Caco-2 (cell line): ENCODE results near the gene FAM200B. TPM values are rescaled to one million over a fixed set of nuclear protein-coding genes. Genes with fewer than 3 reads are reported as not detected.
A peak's percentile ranks its signal among the peaks of the same experiment; 100 is the strongest.

Experiments used
- BruUV-seq: library from RNA; stranded (reverse); fragments of 400-500 nt; replicated peaks from 2 replicates; lab custom pipeline; 2021; lab: Mats Ljungman, UMichigan
- CTCF ChIA-PET: fragments of 300-600 bp; sonication (Branson Sonifier 250); formaldehyde crosslinking; loops from one replicate; lab custom pipeline; 2022; ENCODE audit warnings: antibody characterized with exemption; lab: Charles Lee
- POLR2A ChIA-PET: fragments of 300-600 bp; sonication (Branson Sonifier 250); formaldehyde crosslinking; loops from one replicate; lab custom pipeline; 2022; ENCODE audit warnings: antibody characterized with exemption; lab: Charles Lee
- DNase-seq, 2 experiments: peaks; one replicate each; pipeline versions ENCODE4 v3.0.0 to v3.0.0-alpha.2; 2020 to 2022
- H3K27me3 ChIP-seq: replicated peaks from 2 replicates; pipeline ENCODE4 v1.6.0; 2011; ENCODE audit warnings: low read length; ENCODE audit not compliant: control insufficient read depth, insufficient read depth
- H3K36me3 ChIP-seq: 2 replicates; pipeline ENCODE4 v1.5.1; 2011; ENCODE audit warnings: low read length; ENCODE audit not compliant: control insufficient read depth, insufficient read depth
- H3K4me1 ChIP-seq: fragments of 250-450 bp; sonication (Bioruptor Pico); 2 replicates; pipeline ENCODE4 v1.5.1; 2020; ENCODE audit warnings: mild to moderate bottlenecking
- H3K4me3 ChIP-seq: 2 replicates; pipeline ENCODE4 v1.5.1; 2011; ENCODE audit warnings: low read depth, mild to moderate bottlenecking, control low read depth, low read length
- H3K9me3 ChIP-seq: fragments of 250-450 bp; sonication (Bioruptor Pico); 2 replicates; pipeline ENCODE4 v1.5.1; 2020; ENCODE audit warnings: mild to moderate bottlenecking, moderate library complexity
- H3K27ac Mint-ChIP-seq: one replicate; pipeline ENCODE4 v1.8.0; 2022; ENCODE audit warnings: mixed read lengths; ENCODE audit not compliant: unreplicated experiment
- H3K27me3 Mint-ChIP-seq: one replicate; pipeline ENCODE4 v1.8.0; 2022; ENCODE audit warnings: mixed read lengths; ENCODE audit not compliant: insufficient read depth, unreplicated experiment
- H3K36me3 Mint-ChIP-seq: one replicate; pipeline ENCODE4 v1.8.0; 2022; ENCODE audit warnings: mild to moderate bottlenecking, mixed read lengths; ENCODE audit not compliant: insufficient read depth, unreplicated experiment
- H3K4me1 Mint-ChIP-seq: one replicate; pipeline ENCODE4 v1.8.0; 2022; ENCODE audit warnings: low read depth, mixed read lengths; ENCODE audit not compliant: unreplicated experiment
- H3K4me3 Mint-ChIP-seq: one replicate; pipeline ENCODE4 v1.8.0; 2022; ENCODE audit warnings: mild to moderate bottlenecking, moderate library complexity, mixed read lengths; ENCODE audit not compliant: unreplicated experiment
- H3K9me3 Mint-ChIP-seq: one replicate; pipeline ENCODE4 v1.8.0; 2022; ENCODE audit warnings: mixed read lengths; ENCODE audit not compliant: unreplicated experiment
- CTCF ChIP-seq, 2 experiments: fragments of 200-600 bp in 1 of 2; IDR thresholded peaks; 1 replicate in 1 of 2; 2 replicates in 1 of 2; pipeline versions ENCODE4 v1.5.1 to v1.8.0; 2011 to 2022; ENCODE audit warnings: antibody characterized with exemption in 1 of 2, control low read depth in 1 of 2, inconsistent platforms in 1 of 2, low read depth in 1 of 2, low read length in 1 of 2, mild to moderate bottlenecking in 1 of 2, moderate library complexity in 1 of 2; ENCODE audit not compliant: insufficient read depth in 1 of 2, severe bottlenecking in 1 of 2, unreplicated experiment in 1 of 2
- intact Hi-C: fragments of 100-400 bp; cut with micrococcal nuclease; formaldehyde crosslinking; loops from one replicate; pipeline ENCODE4 v1.10.0; 2022; ENCODE audit not compliant: unreplicated experiment
- total RNA-seq: library from RNA; stranded (reverse); gene quantifications from 2 replicates; pipeline ENCODE4 v1.2.3, GENCODE V29; 2022

The FAM200B gene
- total RNA-seq, 1 experiment from 2014 or later = 15.5 TPM

- no peak overlapping the region for H3K27ac Mint-ChIP-seq
- POLR2A ChIA-PET = no interaction called here
Measured at GRCh38 chr4:15676039-15676438, 5.6 kb upstream of the FAM200B start.

GRCh38 chr4:15676899-15677298, 4.7 kb upstream of the FAM200B start:
- Histone ChIP-seq H3K36me3 (no peaks in the 10 kb centered on the region), H3K27me3 (no peaks in the 10 kb centered on the region), H3K4me3 (no peak overlapping the region), H3K9me3 (no peaks in the 10 kb centered on the region), H3K4me1 (peaks cover 20% of the 10 kb centered on the region)
- POLR2A ChIA-PET = no interaction called here
- Mint-ChIP-seq H3K27ac (no peak overlapping the region), H3K4me3 (no peak overlapping the region), H3K9me3 (no peaks in the 10 kb centered on the region), H3K27me3 (no peaks in the 10 kb centered on the region), H3K36me3 (peaks cover 13% of the 10 kb centered on the region), H3K4me1 (peaks cover 17% of the 10 kb centered on the region)
- DNase-seq = no peak
- BruUV-seq = no TSS peak
- CTCF ChIA-PET = no interaction called here
- intact Hi-C loops = no loop called here
- no peak for TF ChIP-seq CTCF (IDR thresholded peaks at IDR 0.05; ENCODE audit: insufficient read depth in 1 of 2, low read depth in 1 of 2, low read length in 1 of 2, severe bottlenecking in 1 of 2, unreplicated experiment in 1 of 2)

More at GRCh38 chr4:15676039-15676438, 5.6 kb upstream of the FAM200B start:
- H3K4me3 Mint-ChIP-seq = no peak overlapping the region
- CTCF ChIA-PET = interaction anchor here (0.7 to 1.0 kb wide), 4 partner anchors 50 to 393 kb away, joined by 3 to 5 read pairs (median 5); no protein-coding TSS in a partner anchor
- TF ChIP-seq CTCF (IDR thresholded peaks at IDR 0.05; ENCODE audit: insufficient read depth in 1 of 2, low read depth in 1 of 2, low read length in 1 of 2, severe bottlenecking in 1 of 2, unreplicated experiment in 1 of 2) = no peak
- H3K36me3 ChIP-seq = no peaks in the 10 kb centered on the region
- no peak for DNase-seq
- H3K36me3 Mint-ChIP-seq = peaks cover 5% of the 10 kb centered on the region
- H3K27me3 Mint-ChIP-seq = no peaks in the 10 kb centered on the region
- no peak overlapping the region for H3K4me3 ChIP-seq
- intact Hi-C loops = no loop called here
- no peaks in the 10 kb centered on the region for H3K27me3 ChIP-seq
- no peaks in the 10 kb centered on the region for H3K9me3 ChIP-seq
- H3K9me3 Mint-ChIP-seq = no peaks in the 10 kb centered on the region
- peaks cover 21% of the 10 kb centered on the region for H3K4me1 Mint-ChIP-seq
- peaks cover 20% of the 10 kb centered on the region for H3K4me1 ChIP-seq
- no TSS peak for BruUV-seq

GRCh38 chr4:15677507-15677988, 4.1 kb upstream of the FAM200B start:
- Histone ChIP-seq H3K4me1 (peaks cover 20% of the 10 kb centered on the region), H3K4me3 (no peak overlapping the region), H3K9me3 (no peaks in the 10 kb centered on the region), H3K27me3 (no peaks in the 10 kb centered on the region), H3K36me3 (no peaks in the 10 kb centered on the region)
- CTCF ChIA-PET = no interaction called here
- DNase-seq = peak in 1 of 2 experiments; percentile 48
- peaks cover 13% of the 10 kb centered on the region for H3K36me3 Mint-ChIP-seq
- no peak for TF ChIP-seq CTCF (IDR thresholded peaks at IDR 0.05; ENCODE audit: insufficient read depth in 1 of 2, low read depth in 1 of 2, low read length in 1 of 2, severe bottlenecking in 1 of 2, unreplicated experiment in 1 of 2)
- no peak overlapping the region for H3K27ac Mint-ChIP-seq
- no peaks in the 10 kb centered on the region for H3K9me3 Mint-ChIP-seq
- POLR2A ChIA-PET = no interaction called here
- intact Hi-C loops = no loop called here
- peaks cover 15% of the 10 kb centered on the region for H3K4me1 Mint-ChIP-seq
- no TSS peak for BruUV-seq
- H3K4me3 Mint-ChIP-seq = no peak overlapping the region
- H3K27me3 Mint-ChIP-seq = no peaks in the 10 kb centered on the region
